T-helper 2 cell treated with Interferon-gamma antibody and Interleukin-4, amounts not matched to agents 5 μg/mL and 100 μg/mL, for 36 hours (primary cell): ENCODE measurements around the gene PRUNE2.
"Not testable (repeated sequence)": the region's sequence is repeated elsewhere in the genome, so short reads cannot be mapped to it uniquely, and the experiment has no call there.

Source experiments
- DNase-seq: peaks from one replicate; pipeline ENCODE4 v3.0.0; 2021; ENCODE audit warnings: low spot score
- H3K27ac Mint-ChIP-seq: one replicate; pipeline ENCODE4 v1.8.0; 2021; ENCODE audit warnings: mild to moderate bottlenecking, mixed read lengths
- H3K27me3 Mint-ChIP-seq: one replicate; pipeline ENCODE4 v1.8.0; 2021; ENCODE audit warnings: low read depth, mixed read lengths
- H3K36me3 Mint-ChIP-seq: one replicate; pipeline ENCODE4 v1.8.0; 2021; ENCODE audit warnings: low read depth, mixed read lengths
- H3K4me1 Mint-ChIP-seq: one replicate; pipeline ENCODE4 v1.8.0; 2021; ENCODE audit warnings: low read depth, mixed read lengths
- H3K4me3 Mint-ChIP-seq: one replicate; pipeline ENCODE4 v1.8.0; 2022; ENCODE audit warnings: mild to moderate bottlenecking, moderate library complexity, mixed read lengths
- H3K9me3 Mint-ChIP-seq: one replicate; pipeline ENCODE4 v1.8.0; 2021; ENCODE audit warnings: mixed read lengths

The PRUNE2 gene

GRCh38 chr9:76905791-76906646, at the start of gene PRUNE2:
Gene PRUNE2 (minus strand): TSS chr9:76906114. CDS start chr9:76905963, 151 bp downstream.
- DNase-seq = peak; percentile 30
- no peak within 1 kb of the TSS for H3K27ac Mint-ChIP-seq
- H3K9me3 Mint-ChIP-seq = no peaks in the 10 kb centered on the region
- H3K4me3 Mint-ChIP-seq = no peak within 1 kb of the TSS
- no peaks in the 10 kb centered on the region for H3K4me1 Mint-ChIP-seq
- no peaks in the 10 kb centered on the region for H3K36me3 Mint-ChIP-seq
- H3K27me3 Mint-ChIP-seq = peaks cover 45% of the 10 kb centered on the region

- not testable (repeated sequence) for H3K36me3 Mint-ChIP-seq, DNase-seq, H3K4me3 Mint-ChIP-seq, H3K9me3 Mint-ChIP-seq, H3K4me1 Mint-ChIP-seq, H3K27me3 Mint-ChIP-seq, H3K27ac Mint-ChIP-seq
Observed at GRCh38 chr9:76955406-76955805, 49.5 kb upstream of the PRUNE2 start.

- no peak for DNase-seq
- no peaks in the 10 kb centered on the region for H3K9me3 Mint-ChIP-seq
- H3K4me1 Mint-ChIP-seq = no peaks in the 10 kb centered on the region
- no peak overlapping the region for H3K27ac Mint-ChIP-seq
- H3K36me3 Mint-ChIP-seq = no peaks in the 10 kb centered on the region
- H3K4me3 Mint-ChIP-seq = no peak overlapping the region
- H3K27me3 Mint-ChIP-seq = no peaks in the 10 kb centered on the region
Observed at GRCh38 chr9:76949865-76950264, 44.0 kb upstream of the PRUNE2 start.

- Mint-ChIP-seq H3K4me1 (no peaks in the 10 kb centered on the region), H3K9me3 (no peaks in the 10 kb centered on the region), H3K4me3 (no peak overlapping the region), H3K27ac (no peak overlapping the region), H3K27me3 (no peaks in the 10 kb centered on the region), H3K36me3 (no peaks in the 10 kb centered on the region)
- no peak for DNase-seq
Observed at GRCh38 chr9:76944011-76944410, 38.1 kb upstream of the PRUNE2 start.

GRCh38 chr9:76943054-76943453, 37.1 kb upstream of the PRUNE2 start:
- H3K4me1 Mint-ChIP-seq = no peaks in the 10 kb centered on the region
- no peaks in the 10 kb centered on the region for H3K9me3 Mint-ChIP-seq
- H3K36me3 Mint-ChIP-seq = no peaks in the 10 kb centered on the region
- H3K27ac Mint-ChIP-seq = no peak overlapping the region
- no peak overlapping the region for H3K4me3 Mint-ChIP-seq
- H3K27me3 Mint-ChIP-seq = no peaks in the 10 kb centered on the region
- no peak for DNase-seq

- no peak for DNase-seq
Observed at GRCh38 chr9:76932757-76933156, 26.8 kb upstream of the PRUNE2 start.

GRCh38 chr9:76932265-76932664, 26.4 kb upstream of the PRUNE2 start:
- Mint-ChIP-seq H3K36me3 (no peaks in the 10 kb centered on the region), H3K27me3 (no peaks in the 10 kb centered on the region), H3K4me3 (no peak overlapping the region), H3K9me3 (no peaks in the 10 kb centered on the region), H3K27ac (no peak overlapping the region), H3K4me1 (no peaks in the 10 kb centered on the region)
- no peak for DNase-seq

More at GRCh38 chr9:76932757-76933156, 26.8 kb upstream of the PRUNE2 start:
- H3K27me3 Mint-ChIP-seq = no peaks in the 10 kb centered on the region
- no peak overlapping the region for H3K27ac Mint-ChIP-seq
- no peak overlapping the region for H3K4me3 Mint-ChIP-seq
- H3K9me3 Mint-ChIP-seq = no peaks in the 10 kb centered on the region
- no peaks in the 10 kb centered on the region for H3K4me1 Mint-ChIP-seq
- H3K36me3 Mint-ChIP-seq = no peaks in the 10 kb centered on the region

- no peak overlapping the region for H3K4me3 Mint-ChIP-seq
- peaks cover 2% of the 10 kb centered on the region for H3K27me3 Mint-ChIP-seq
- H3K36me3 Mint-ChIP-seq = no peaks in the 10 kb centered on the region
- no peak for DNase-seq
- no peaks in the 10 kb centered on the region for H3K4me1 Mint-ChIP-seq
- H3K9me3 Mint-ChIP-seq = no peaks in the 10 kb centered on the region
- no peak overlapping the region for H3K27ac Mint-ChIP-seq
Observed at GRCh38 chr9:76927540-76928240, 21.8 kb upstream of the PRUNE2 start.

GRCh38 chr9:76926846-76927245, 20.9 kb upstream of the PRUNE2 start:
- peaks cover 2% of the 10 kb centered on the region for H3K27me3 Mint-ChIP-seq

GRCh38 chr9:76926324-76926741, 20.4 kb upstream of the PRUNE2 start:
- no peaks in the 10 kb centered on the region for H3K36me3 Mint-ChIP-seq
- no peaks in the 10 kb centered on the region for H3K4me1 Mint-ChIP-seq
- H3K4me3 Mint-ChIP-seq = no peak overlapping the region
- H3K27me3 Mint-ChIP-seq = peaks cover 2% of the 10 kb centered on the region
- no peaks in the 10 kb centered on the region for H3K9me3 Mint-ChIP-seq
- no peak for DNase-seq
- no peak overlapping the region for H3K27ac Mint-ChIP-seq

More at GRCh38 chr9:76926846-76927245, 20.9 kb upstream of the PRUNE2 start:
- no peak overlapping the region for H3K4me3 Mint-ChIP-seq
- H3K9me3 Mint-ChIP-seq = no peaks in the 10 kb centered on the region
- H3K4me1 Mint-ChIP-seq = no peaks in the 10 kb centered on the region
- H3K27ac Mint-ChIP-seq = no peak overlapping the region
- no peak for DNase-seq
- no peaks in the 10 kb centered on the region for H3K36me3 Mint-ChIP-seq

- Mint-ChIP-seq H3K27me3 (peaks cover 3% of the 10 kb centered on the region), H3K4me3 (no peak overlapping the region), H3K9me3 (no peaks in the 10 kb centered on the region), H3K4me1 (no peaks in the 10 kb centered on the region), H3K36me3 (no peaks in the 10 kb centered on the region), H3K27ac (no peak overlapping the region)
- DNase-seq = no peak
Observed at GRCh38 chr9:76921165-76921564, 15.3 kb upstream of the PRUNE2 start.

- Mint-ChIP-seq H3K27me3 (peaks cover 3% of the 10 kb centered on the region), H3K27ac (no peak overlapping the region), H3K4me1 (peaks cover 5% of the 10 kb centered on the region), H3K36me3 (no peaks in the 10 kb centered on the region), H3K9me3 (no peaks in the 10 kb centered on the region), H3K4me3 (no peak overlapping the region)
- DNase-seq = no peak
Observed at GRCh38 chr9:76917299-76917698, 11.4 kb upstream of the PRUNE2 start.

GRCh38 chr9:76916231-76916630, 10.3 kb upstream of the PRUNE2 start:
- no peaks in the 10 kb centered on the region for H3K9me3 Mint-ChIP-seq
- DNase-seq = no peak
- peaks cover 5% of the 10 kb centered on the region for H3K4me1 Mint-ChIP-seq
- H3K36me3 Mint-ChIP-seq = no peaks in the 10 kb centered on the region
- no peak overlapping the region for H3K27ac Mint-ChIP-seq
- no peak overlapping the region for H3K4me3 Mint-ChIP-seq
- peaks cover 3% of the 10 kb centered on the region for H3K27me3 Mint-ChIP-seq

- no peaks in the 10 kb centered on the region for H3K36me3 Mint-ChIP-seq
- no peak overlapping the region for H3K27ac Mint-ChIP-seq
- H3K9me3 Mint-ChIP-seq = no peaks in the 10 kb centered on the region
- H3K4me3 Mint-ChIP-seq = no peak overlapping the region
- DNase-seq = no peak
- H3K27me3 Mint-ChIP-seq = peaks cover 7% of the 10 kb centered on the region
- H3K4me1 Mint-ChIP-seq = peaks cover 5% of the 10 kb centered on the region
Observed at GRCh38 chr9:76913467-76913866, 7.6 kb upstream of the PRUNE2 start.
